ENCODE measurements around the gene ADAMTS13.

The ADAMTS13 gene

GRCh38 chr9:133493428-133493827 is 71.3 kb downstream of the ADAMTS13 start:
- no peak for DNase-seq

- no peak for DNase-seq
Observed at GRCh38 chr9:133493845-133494540, 71.8 kb downstream of the ADAMTS13 start.

DNA sequence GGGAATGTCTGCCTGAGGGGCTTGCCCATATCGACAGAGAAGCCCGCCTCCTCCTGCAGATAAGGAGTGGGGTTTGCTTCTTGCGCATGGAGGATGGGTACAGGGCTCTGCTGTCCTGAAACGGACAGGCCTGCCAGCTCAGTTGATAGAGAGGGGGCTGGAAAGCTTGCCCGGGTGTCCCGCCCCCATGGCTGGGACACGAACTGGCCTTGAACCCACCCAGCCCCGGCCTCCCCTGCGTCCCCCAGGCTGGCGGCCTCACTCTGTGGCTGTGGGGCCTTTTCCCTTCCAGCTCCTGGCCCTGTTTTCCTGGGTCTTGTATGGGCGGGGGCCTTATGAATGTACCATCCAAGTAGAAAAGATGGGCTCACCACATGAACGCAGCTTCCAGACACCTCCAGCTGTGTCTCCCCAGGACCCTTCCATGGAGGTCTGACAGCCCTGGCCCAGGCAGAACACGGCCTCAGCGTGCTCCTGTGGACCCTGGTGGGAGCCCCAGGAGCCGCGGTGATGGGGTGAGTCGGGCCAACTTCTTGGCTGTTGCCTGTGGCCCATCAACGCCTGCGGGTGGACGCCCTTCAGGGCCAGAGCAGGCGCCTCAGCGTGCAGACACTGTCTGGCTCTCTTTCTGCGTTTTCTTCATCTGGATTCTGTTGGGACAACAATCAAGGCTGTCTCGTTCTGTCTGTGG is 72.6 kb downstream of the ADAMTS13 start:
- no peak for DNase-seq

DNA sequence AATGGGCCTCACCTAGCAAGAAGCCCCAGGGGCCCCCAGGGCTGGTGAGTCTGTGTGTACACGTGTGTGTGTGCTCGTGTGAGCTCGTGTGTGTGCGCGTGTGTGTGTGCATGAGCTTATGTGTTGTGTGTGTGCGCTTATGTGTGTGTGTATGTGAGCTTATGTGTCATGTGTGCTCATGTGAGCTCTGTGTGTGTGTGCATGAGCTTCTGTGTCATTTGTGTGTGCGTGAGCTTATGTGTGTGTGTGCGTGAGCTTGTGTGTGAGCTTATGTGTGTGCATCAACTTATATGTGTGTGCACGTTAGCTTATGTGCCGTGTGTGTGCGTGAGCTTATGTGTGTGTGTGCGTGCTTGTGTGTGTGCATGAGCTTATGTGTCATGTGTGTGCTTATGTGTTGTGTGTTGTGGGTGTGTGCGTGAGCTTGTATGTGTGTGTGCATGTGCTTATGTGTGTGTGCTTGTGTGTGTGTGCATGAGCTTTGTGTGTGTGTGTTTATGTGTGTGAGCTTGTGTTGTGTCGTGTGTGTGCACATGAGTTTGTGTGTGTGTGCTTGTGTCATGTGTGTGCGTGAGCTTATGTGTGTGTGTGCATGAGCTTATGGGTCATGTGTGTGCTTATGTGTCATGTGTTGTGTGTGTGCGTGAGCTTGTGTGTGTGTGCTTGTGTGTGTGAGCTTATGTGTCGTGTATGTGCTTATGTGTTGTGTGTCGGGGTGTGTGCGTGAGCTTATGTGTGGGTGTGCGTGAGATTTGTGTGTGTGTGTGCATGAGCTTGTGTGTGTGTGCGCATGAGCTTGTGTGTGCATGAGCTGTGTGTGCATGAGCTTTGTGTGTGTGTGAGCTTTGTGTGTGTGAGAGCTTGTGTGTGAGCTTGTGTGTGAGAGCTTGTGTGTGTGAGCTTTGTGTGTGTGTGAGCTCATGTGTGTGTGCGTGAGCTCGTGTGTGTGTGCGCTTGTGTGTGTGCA is 73.4 kb downstream of the ADAMTS13 start:
- no peak for DNase-seq

GRCh38 chr9:133496861-133497842 is 75.0 kb downstream of the ADAMTS13 start:
- no peak for DNase-seq

GRCh38 chr9:133499132-133499891 is 77.1 kb downstream of the ADAMTS13 start:
- DNase-seq, result no peak

DNA sequence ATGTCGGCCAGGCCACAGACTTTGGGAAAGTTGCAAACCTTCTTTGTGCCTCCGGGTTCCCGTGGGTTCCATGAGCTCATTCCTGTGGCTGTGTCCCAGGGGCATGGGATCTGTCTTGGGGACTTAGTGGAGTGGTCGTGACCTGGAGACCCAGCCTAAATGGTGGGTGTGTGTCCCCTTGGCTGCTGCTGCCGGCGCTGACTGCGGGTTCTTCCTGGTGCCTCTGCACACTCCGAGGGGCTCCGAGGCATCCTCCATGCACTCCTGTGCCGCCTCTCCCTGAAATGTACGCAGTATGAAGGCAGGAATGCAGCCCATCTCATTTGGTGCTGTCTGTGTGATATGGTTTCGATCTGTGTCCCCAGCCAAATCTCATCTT is 77.7 kb downstream of the ADAMTS13 start:
- DNase-seq, result no peak

DNA sequence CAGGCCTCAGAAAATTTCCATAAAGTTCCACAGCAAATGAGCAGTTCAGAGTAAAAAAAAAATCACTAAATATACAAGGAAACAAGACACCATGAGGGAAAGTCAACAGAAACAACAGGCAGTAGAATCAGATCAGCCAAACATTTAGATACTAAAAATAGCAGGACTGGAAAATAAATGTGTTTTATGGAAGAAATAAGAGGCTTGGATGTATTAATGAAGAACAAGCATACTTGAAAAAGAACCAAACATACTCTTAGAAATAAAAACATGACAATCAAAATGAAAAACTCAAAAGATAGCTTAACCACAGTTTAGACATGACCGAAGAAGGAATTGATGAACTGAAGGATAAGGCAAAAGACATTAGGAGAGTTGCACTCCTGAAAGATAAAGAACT is 79.9 kb downstream of the ADAMTS13 start:
- no peak for DNase-seq

GRCh38 chr9:133505186-133505830 is 83.1 kb downstream of the ADAMTS13 start:
- no peak for DNase-seq

GRCh38 chr9:133505901-133506652 is 83.9 kb downstream of the ADAMTS13 start:
- DNase-seq, result no peak

DNA sequence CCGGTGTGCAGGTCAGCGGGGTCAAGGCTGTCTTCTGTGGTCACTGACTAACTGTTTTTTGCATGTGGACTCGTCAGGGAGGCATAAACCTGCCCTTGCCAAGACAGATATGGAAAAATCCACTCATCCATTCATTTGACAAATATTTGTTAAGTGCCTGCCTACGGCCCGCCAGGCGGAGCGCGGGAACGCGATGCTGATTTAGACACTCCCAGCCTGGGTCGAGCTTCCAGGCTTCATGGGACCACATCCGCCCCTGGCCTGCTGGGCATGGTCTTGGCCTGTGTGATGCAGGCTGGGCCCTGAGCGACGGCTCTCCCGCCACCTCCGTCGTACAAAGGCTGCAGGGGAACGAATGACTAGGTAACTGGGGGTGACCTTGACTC is 84.5 kb downstream of the ADAMTS13 start:
- DNase-seq, result no peak

GRCh38 chr9:133507246-133507965 is 85.2 kb downstream of the ADAMTS13 start:
- DNase-seq, result no peak

DNA sequence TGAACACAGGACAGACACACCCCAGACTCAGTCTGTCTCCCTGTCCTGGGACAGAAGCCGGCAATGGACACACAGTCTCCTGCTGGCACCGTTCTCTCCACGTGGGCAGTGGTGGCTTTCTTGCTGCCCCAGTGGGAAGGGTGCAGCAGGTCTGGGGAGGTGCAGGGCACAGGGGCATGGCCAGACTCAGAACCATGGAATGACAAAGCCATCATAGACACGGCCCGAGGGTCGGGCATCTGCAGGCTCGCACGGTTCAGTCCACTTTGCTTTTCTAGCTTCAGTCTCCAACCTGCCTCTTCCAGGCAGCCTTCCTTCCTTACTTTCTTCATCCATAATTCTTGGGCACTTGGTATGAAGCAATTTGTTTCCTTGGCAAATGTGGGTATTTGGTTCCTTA is 85.9 kb downstream of the ADAMTS13 start:
- DNase-seq, result no peak
